ENCODE results near the gene PTF1A. TPM values are rescaled to one million over a fixed set of nuclear protein-coding genes. Genes with fewer than 3 reads are reported as not detected.

PTF1A gene
- total and polyA plus RNA-seq, 2 of the 4 experiments (the other 2 are of a cell fraction), result not detected

DNA sequence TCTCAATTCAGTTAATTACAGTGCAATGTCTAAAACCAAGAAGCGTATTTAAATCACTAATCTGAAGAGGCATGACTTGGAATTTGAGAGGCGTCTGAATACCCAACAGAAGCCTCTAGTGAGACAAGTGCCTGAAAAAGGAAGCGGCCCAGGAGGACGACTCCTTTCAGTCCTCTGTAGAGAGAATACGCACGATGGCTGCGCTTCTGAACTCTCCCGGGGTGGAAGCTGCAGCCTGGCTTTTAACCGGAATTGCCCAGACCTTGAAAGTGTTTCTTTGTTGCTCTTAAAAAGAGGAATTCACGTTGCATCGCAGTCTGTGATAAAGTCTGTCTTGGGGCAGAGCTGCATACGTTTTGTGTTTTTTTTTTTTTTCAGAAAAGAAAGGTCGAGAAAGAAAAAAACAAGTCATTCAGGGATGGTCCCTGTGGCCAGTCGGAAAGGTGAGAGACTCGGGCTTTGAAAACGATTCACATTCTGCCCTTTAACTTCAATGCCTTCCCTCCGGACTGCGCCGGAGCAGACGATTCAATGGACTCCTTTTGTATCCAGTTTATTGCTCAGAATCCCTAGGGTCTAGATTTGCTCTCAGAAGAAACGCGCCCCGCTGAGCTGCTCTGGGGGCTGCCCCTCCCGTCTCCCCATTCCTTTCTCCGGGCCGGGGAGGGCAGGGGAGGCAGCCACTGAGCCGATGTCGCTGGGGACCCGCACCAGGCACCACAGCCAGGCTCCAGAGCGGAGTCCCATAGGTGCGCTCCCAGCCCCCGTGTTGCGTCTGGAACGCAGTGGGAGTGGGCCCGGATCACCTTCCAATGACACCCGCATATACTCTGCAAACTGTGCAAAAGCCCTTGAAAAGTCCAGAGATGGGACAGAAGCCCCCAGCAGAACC is 994 bp upstream of the PTF1A start:
- no peak overlapping the region for H3K4me2 ChIP-seq (ENCODE audit: low read depth, low read length)
- ChIA-PET CTCF (no interaction called here), POLR2A (ENCODE audit: unreplicated experiment) (no interaction called here)
- no peak overlapping the region for H2BK20ac ChIP-seq (ENCODE audit: low read depth, low read length)
- 3% methylated on average over 11 of the region's 36 CpGs; no CpG with 5 or more reads in 1 of the 2 experiments for WGBS, 2 experiments (ENCODE audit: extremely low coverage in 2 of 2, insufficient read length in 1 of 2)
- no peak overlapping the region for H2BK15ac ChIP-seq (ENCODE audit: low read depth, low read length)
- in situ Hi-C loops (cut with MboI; ENCODE audit: low sequenced_read_pairs) (no loop called here), dilution Hi-C loops (cut with HindIII; ENCODE audit: low sequenced_read_pairs, unreplicated experiment) (no loop called here), intact Hi-C loops (cut with micrococcal nuclease) (no loop called here)
- no peak for DNase-seq
- H3K14ac ChIP-seq (replicated peaks; ENCODE audit: low read depth, low read length), result no peak overlapping the region
- H2BK5ac ChIP-seq (ENCODE audit: low read depth, low read length, poor library complexity, severe bottlenecking), result no peak overlapping the region
- H3K56ac ChIP-seq (ENCODE audit: extremely low read depth, insufficient read depth, low read length), result no peak overlapping the region
- H3K27me3 ChIP-seq (ENCODE audit: control insufficient read depth, insufficient read depth, low read length), result peaks cover 49% of the 10 kb centered on the region
- no peak overlapping the region for H4K5ac ChIP-seq (ENCODE audit: low read depth, low read length)
- peaks cover 4% of the 10 kb centered on the region; the same call in 1 of the 2 replicates for H3K9me3 ChIP-seq (ENCODE audit: control insufficient read depth, insufficient read depth, low read length)
- H3K27ac ChIP-seq (ENCODE audit: insufficient read depth, low read length), result no peak overlapping the region
- no peaks in the 10 kb centered on the region for H3K4me1 ChIP-seq (ENCODE audit: control insufficient read depth, insufficient read depth, low read length)
- no TSS peak for BruUV-seq (replicated peaks)
- no peak overlapping the region for H2AK9ac ChIP-seq (replicated peaks; ENCODE audit: low read depth, low read length, poor library complexity)
- H2AFZ ChIP-seq (replicated peaks; ENCODE audit: low read length, poor library complexity), result no peak overlapping the region
- H4K20me1 ChIP-seq (ENCODE audit: insufficient read depth, low read length), result no peaks in the 10 kb centered on the region
- H3K4me3 ChIP-seq (ENCODE audit: insufficient read depth, low read depth, low read length), result no peak overlapping the region
- no peak overlapping the region for H3K23ac ChIP-seq (ENCODE audit: low read depth, low read length)
- H3K36me3 ChIP-seq (ENCODE audit: control insufficient read depth, insufficient read depth, low read length), result no peaks in the 10 kb centered on the region
- no peak overlapping the region for H4K91ac ChIP-seq (ENCODE audit: insufficient read depth, low read depth, low read length)
- no peaks in the 10 kb centered on the region for H3K9me1 ChIP-seq (ENCODE audit: insufficient read depth, low read length)
- no peak overlapping the region for H4K8ac ChIP-seq (ENCODE audit: low read depth in 2 of 2, low read length in 2 of 2)
- H2BK120ac ChIP-seq (ENCODE audit: low read depth, low read length), result no peak overlapping the region
- no peaks in the 10 kb centered on the region for H3K79me1 ChIP-seq (ENCODE audit: low read depth in 1 of 2, low read length in 2 of 2)
- no peak for ATAC-seq (ENCODE audit: low read depth)
- H3K18ac ChIP-seq (ENCODE audit: low read depth, low read length), result no peak overlapping the region
- H3K9ac ChIP-seq (ENCODE audit: low read depth, low read length), result no peak overlapping the region
- no peak overlapping the region for H2AK5ac ChIP-seq (ENCODE audit: low read depth, low read length)
- no peak overlapping the region for H3K4ac ChIP-seq (ENCODE audit: low read depth, low read length)
- no peak for TF ChIP-seq RCOR1 (IDR thresholded peaks at IDR 0.05; ENCODE audit: insufficient replicate concordance, low read length)
- TF ChIP-seq MAZ (IDR thresholded peaks at IDR 0.05; ENCODE audit: borderline replicate concordance, low read depth, low read length), result no peak
- TF ChIP-seq NFE2L2 (IDR thresholded peaks at IDR 0.05; ENCODE audit: low read depth, low read length), result no peak
- TF ChIP-seq BHLHE40 (IDR thresholded peaks at IDR 0.05; ENCODE audit: low read depth, low read length), result no peak
- TF ChIP-seq POLR2A (IDR thresholded peaks at IDR 0.05; ENCODE audit: low read depth, low read length), result no peak
- TF ChIP-seq, protein P1, sequence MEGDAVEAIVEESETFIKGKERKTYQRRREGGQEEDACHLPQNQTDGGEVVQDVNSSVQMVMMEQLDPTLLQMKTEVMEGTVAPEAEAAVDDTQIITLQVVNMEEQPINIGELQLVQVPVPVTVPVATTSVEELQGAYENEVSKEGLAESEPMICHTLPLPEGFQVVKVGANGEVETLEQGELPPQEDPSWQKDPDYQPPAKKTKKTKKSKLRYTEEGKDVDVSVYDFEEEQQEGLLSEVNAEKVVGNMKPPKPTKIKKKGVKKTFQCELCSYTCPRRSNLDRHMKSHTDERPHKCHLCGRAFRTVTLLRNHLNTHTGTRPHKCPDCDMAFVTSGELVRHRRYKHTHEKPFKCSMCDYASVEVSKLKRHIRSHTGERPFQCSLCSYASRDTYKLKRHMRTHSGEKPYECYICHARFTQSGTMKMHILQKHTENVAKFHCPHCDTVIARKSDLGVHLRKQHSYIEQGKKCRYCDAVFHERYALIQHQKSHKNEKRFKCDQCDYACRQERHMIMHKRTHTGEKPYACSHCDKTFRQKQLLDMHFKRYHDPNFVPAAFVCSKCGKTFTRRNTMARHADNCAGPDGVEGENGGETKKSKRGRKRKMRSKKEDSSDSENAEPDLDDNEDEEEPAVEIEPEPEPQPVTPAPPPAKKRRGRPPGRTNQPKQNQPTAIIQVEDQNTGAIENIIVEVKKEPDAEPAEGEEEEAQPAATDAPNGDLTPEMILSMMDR (conservative IDR thresholded peaks at IDR 0.05; ENCODE audit: low read depth, low read length), result no peak
- no peak for TF ChIP-seq USF2 (IDR thresholded peaks at IDR 0.05; ENCODE audit: low read depth, low read length)
- no peak for TF ChIP-seq MAFK (IDR thresholded peaks at IDR 0.05; ENCODE audit: low read depth, low read length)
- no peak for TF ChIP-seq FOS (IDR thresholded peaks at IDR 0.05; ENCODE audit: low read depth, low read length)
- TF ChIP-seq CHD1 (IDR thresholded peaks at IDR 0.05; ENCODE audit: low read depth, low read length), result no peak
- no peak for TF ChIP-seq ELK1 (IDR thresholded peaks at IDR 0.05; ENCODE audit: borderline replicate concordance, low read depth, low read length)
- no peak for TF ChIP-seq CEBPB (IDR thresholded peaks at IDR 0.05; ENCODE audit: low read depth, low read length)
- TF ChIP-seq RFX5 (IDR thresholded peaks at IDR 0.05; ENCODE audit: low read depth, low read length), result no peak
- TF ChIP-seq SMC3 (IDR thresholded peaks at IDR 0.05; ENCODE audit: low read depth, low read length), result no peak
- no peak for TF ChIP-seq MXI1 (IDR thresholded peaks at IDR 0.05; ENCODE audit: borderline replicate concordance, low read depth, low read length)

All from IMR-90 (cell line).